Measurements from ENCODE around the gene TTC39B.

Gene TTC39B

DNA sequence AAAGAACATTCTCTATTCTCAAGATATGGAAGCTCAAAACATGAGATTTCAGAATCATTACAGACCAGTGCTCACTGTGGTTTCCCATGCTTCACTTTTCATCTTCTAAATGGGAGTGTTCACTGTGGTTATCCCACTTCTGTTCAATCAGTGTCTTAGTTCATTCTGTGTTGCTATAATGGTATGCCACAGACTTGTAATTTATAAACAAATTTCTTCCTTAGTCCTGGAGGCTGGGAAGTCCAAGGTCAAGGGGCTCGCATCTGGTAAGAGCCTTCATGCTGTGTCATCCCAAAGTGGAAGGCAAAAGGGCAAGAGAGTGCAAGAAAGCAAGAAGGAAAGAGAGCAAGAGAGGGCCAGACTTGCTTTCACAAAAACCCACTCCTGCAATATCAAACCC, 146.3 kb downstream of the TTC39B start:
- no peak for DNase-seq

DNA sequence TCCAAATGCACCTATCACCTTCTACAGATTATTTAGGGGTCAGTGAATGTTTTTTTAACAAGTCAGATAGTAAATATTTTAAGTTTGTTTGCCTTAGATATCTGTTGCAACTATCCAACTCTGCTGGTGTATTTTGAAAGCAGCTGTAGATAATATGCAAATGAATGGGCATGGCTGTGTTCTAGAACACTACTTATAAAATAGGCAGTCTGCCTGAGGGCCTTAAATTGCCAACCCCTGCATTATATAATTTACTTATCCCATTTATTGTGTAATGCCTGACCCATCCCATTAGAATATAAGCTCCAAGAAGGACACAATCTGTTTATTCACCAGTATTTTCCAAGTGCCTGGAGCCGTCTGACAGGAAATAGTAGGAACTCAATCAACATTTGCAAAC, 149.0 kb downstream of the TTC39B start:
- peak; percentile 74 to 76 for DNase-seq

- no peak for DNase-seq
Measured at GRCh38 chr9:15157381-15157780, 149.6 kb downstream of the TTC39B start.

GRCh38 chr9:15156241-15156640, 150.8 kb downstream of the TTC39B start:
- no peak for DNase-seq

DNA sequence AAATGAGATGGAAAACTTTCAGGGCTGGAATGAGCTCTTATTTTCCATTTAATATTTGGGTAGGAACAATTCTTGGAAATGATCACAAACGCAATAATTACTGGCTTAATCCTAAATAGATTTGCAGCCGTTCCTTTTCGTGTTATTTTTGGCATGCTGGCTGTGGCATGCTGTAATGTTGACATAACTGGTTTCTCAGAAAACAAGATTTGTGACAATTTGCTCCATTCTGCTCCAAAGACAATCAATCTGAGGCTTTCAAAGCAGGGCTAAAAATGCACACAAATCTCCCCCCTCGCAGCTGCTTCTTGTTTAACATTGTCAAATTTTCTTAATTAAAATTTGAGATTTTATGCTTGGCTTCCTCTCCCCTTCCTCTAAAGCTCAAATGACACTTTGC, 151.2 kb downstream of the TTC39B start:
- no peak for DNase-seq

DNA sequence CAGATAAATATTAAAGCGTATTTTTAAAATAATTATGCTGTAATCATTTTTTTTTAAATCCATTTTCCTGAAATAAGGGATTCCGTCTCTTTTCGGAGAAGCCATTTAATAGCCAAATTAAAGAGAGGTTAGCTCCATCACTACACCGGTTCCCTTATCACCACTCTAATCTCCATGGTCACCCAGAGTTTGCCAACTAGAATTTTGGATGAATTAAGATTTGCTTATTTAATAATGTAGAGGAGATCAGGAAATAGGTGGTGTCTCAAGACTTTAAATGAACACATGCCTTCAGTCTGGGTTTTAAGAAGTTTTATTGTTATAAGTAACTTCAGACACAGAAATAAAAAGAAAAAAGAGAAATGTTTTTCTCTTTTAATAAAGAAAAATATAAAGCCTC, 151.7 kb downstream of the TTC39B start:
- DNase-seq: no peak

GRCh38 chr9:15154677-15155076, 152.3 kb downstream of the TTC39B start:
- DNase-seq: no peak

DNA sequence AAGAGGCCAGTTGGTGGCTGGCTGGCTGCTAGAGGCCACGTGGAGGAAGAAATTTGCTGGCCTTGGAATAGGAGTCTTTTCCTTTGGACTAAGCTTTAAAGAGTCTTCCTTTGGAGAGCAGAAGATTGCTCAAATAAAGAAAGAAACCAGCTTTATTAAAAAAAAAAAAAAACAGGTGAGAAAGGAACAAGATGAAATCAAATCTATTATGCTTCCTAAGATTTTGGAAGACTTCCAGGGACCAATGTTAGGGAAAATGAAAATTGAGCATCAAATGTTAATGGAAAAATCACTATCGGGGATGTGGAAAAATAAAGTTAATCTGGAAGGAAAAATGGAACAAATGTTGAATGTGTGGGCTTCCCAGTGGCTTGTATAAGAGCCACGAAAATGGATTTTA, 153.1 kb downstream of the TTC39B start:
- DNase-seq: no peak

DNA sequence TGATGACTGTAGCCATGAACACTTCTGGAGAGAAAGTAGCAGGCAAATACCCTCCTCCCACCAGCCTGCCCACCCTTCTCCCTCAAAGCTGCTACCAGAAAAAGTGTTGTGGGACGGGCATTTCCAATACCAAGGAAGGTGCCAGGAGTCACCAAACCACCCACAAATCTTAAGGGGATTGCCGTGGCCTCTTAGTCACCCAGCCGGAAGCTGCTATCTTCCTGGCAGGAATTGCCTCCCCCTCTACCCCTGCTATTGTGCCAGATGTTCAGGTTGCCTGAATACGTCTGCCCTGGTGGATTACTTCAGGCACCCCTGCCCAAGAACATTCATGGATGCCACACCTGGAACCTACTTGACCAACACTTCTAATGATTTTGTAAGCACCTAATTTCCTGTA, 156.1 kb downstream of the TTC39B start:
- no peak for DNase-seq

GRCh38 chr9:15149450-15149849, 157.6 kb downstream of the TTC39B start:
- DNase-seq: no peak

- DNase-seq: no peak
Measured at GRCh38 chr9:15146268-15146700, 160.7 kb downstream of the TTC39B start.

DNA sequence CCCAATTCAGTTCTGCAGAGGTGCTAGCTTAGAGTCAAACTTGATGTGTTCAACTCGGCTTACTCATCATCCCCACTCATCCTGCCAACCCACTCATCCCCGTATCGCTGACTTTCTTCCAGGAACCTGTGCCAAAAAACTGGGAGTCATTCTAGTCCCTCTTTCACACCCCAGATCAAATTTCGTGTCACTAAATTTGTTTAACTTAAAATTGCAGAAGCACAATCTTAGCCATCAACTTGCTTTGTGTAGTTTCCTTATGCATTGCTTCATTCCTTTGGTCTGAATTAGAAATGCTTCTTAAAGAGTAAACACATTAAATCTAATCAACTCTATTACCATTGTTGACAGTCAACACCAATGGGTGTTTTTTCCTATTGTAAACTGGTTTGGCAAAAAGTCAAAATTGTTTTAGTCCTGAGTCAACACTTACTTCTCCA, 162.4 kb downstream of the TTC39B start:
- no peak for DNase-seq

DNA sequence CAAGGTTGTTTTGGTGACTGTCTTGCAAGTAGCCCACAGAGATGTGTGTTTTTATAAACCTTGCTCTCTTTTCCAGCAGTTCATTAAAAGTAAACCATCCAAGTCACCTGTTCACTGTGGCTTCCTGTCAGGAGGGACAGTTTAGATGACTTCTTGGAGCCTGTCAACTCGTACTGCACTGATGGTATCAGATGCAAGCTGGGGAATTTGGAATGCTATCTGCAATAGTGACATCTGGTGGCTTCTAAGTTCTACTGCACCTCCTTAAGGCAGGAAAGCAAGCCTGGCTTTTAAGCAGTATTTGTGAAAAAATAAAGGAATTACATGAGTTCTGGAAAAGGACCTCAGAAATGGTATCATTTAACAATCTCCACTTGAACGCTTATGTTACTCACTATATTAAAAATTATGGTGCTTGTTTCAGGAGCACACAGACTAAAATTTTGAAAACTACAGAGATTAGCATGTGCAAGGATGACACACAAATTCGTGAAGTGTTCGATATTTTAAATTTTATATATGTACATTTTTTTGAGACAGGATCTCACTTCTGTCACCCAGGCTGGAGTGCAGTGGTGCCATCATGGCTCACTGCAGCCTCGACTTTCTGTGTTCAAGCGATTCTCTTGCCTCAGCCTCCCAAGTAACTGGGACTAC, 164.0 kb downstream of the TTC39B start:
- DNase-seq: peak; percentile 21 to 76

DNA sequence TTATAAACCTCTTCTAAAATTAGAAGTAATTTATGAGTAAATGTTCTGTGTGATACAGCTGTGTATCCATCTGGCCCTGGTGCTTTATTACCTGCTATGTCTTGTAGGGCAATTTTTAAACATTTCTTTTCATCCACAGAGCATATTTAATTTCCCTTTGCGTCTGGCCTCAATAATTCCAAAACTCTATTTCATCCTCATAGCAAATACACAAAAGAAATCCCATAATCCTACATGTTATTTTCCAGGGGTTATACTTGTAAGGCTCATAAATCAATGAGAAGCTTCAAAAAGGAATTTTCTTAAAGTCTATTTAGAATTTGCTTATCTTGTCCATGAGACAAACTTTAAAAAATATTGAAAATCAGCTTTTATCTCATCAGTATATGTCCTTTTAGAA, 167.0 kb downstream of the TTC39B start:
- no peak for DNase-seq

GRCh38 chr9:15139469-15139868, 167.5 kb downstream of the TTC39B start:
- no peak for DNase-seq

DNA sequence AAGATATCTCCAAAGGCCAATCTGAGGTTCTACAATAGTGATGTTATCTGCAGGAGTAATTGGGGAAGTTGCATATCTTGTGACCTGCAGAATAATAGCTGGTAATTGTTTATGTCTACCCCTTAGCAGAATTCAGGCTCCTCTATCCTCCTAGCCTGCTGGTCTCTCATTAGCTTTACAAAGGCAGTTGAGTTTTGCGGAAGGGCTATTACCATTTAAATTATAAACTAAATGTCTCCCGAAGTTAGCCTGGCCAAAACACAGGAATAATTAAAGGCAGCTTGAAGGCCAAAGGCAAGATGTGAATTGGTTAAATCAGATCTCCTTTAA, 168.7 kb downstream of the TTC39B start:
- DNase-seq: no peak

- DNase-seq: no peak
Measured at GRCh38 chr9:15137658-15138356, 169.2 kb downstream of the TTC39B start.

DNA sequence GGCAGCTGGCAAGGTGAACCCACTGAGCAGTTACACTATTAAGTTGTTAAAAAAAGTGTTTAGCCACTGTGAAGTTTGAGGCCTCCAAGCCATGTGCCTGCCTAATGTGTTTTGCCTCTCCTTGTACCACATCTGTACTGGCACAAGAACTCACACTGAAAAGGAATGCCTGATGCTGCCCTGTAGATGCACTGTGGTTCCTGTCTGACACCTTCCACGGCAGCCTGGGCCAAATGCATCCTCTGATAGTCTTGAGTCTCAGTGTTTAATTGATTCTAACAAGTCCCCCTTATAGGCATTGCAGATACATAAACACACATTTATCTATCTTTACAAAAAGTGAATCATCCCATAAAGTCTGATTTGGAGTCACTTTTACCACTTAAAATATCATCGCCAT, 169.9 kb downstream of the TTC39B start:
- no peak for DNase-seq

DNA sequence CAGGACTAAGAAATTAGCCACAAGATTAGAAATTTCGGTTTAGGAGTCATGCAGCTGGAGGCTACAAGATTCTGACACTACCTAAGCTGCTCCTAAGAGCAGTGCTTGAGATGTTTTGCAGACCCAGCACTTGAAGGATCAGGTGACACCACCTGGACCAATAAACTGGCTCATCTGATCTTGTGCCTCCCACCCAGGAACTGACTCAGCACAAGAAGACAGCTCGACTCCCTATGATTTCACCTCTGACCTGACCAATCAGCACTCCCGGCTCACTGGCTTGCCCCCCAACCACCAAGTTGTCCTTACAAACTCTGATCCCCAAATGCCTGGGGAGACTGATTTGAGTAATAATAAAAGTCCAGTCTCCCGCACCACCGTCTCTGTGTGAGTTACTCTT, 170.4 kb downstream of the TTC39B start:
- peak in 1 of 2 experiments; percentile 19 for DNase-seq

GRCh38 chr9:15135164-15135792, 171.7 kb downstream of the TTC39B start:
- peak; percentile 89 to 95 for DNase-seq

DNA sequence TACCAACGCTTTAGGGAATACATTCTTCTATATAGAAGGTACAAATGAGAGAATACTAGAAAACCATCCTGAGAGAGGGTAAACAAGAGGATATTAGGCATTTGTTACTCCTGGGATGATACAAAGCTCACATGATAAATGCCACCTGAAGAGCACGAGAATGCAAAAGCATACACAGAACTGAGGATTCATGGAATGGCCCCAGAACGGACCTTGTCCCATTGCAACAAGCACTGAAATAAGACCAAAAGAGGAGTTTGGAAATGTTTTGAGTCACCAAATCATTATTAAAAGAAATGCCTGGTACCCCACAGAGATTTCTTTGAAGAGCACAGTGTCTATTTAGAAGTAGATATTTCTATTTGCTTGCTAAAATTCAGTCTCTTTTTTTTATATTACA, 173.5 kb downstream of the TTC39B start:
- DNase-seq: no peak

GRCh38 chr9:15132091-15132490, 174.9 kb downstream of the TTC39B start:
- DNase-seq: no peak

- no peak for DNase-seq
Measured at GRCh38 chr9:15131094-15131493, 175.9 kb downstream of the TTC39B start.

- no peak for DNase-seq
Measured at GRCh38 chr9:15127831-15128230, 179.2 kb downstream of the TTC39B start.
